AG04449 (cell line): ENCODE measurements around the gene DCAF4.

Experiments used
- CTCF ChIA-PET: fragments of 350-600 bp; formaldehyde crosslinking; extraction: SDS; loops from one replicate; lab custom pipeline; 2021; ENCODE audit warnings: antibody characterized with exemption; lab: Yijun Ruan, JAX
- POLR2A ChIA-PET: fragments of 400-600, 350-600 bp; formaldehyde crosslinking; extraction: SDS; loops from one replicate; lab custom pipeline; 2020; ENCODE audit warnings: antibody characterized with exemption, inconsistent platforms; lab: Yijun Ruan, JAX
- DNase-seq: peaks from one replicate; pipeline ENCODE4 v3.0.0-alpha.2; 2010; ENCODE audit warnings: low read depth, low spot score
- H3K4me3 ChIP-seq: 2 replicates; pipeline ENCODE4 v1.5.1; 2011; ENCODE audit warnings: low read depth, mild to moderate bottlenecking, control low read depth, low read length
- TF ChIP-seq, protein P1 (sequence below): IDR thresholded peaks from one replicate; pipeline ENCODE4 v1.5.1; 2011; ENCODE audit warnings: mild to moderate bottlenecking, moderate library complexity, low read length, control low read depth, inconsistent platforms; ENCODE audit not compliant: insufficient read depth; ENCODE audit errors: missing control alignments

DCAF4 gene

DNA sequence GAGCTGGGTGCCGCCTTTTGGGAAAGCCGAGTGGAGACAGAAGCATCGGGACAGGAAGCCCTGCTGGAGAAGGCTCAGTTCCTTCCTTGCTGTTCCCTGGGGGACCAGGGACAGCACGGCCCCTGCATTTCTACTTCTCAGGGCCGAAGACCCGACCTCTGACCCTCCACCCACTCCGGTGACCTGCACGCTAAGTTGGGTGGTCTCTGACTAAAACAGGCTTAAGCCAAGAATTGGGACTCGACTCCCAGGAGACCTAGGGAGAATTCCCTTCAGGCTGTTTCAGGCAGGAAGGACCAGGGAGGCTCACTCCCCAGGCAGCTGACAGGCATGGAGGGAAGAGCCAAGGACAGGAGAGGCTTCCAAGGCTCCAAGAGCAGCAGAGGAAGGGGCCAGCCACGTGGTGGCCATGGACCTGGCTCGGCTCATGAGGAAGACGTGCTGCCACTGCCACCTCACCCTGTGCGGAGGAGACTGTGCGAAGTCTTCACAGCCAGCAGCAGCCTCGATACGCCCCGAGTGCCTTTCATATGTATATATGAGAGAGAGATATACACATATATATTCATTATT is 43.9 kb downstream of the DCAF4 start:
- no peak overlapping the region for H3K4me3 ChIP-seq
- DNase-seq, result no peak
- POLR2A ChIA-PET, result no interaction called here
- TF ChIP-seq, protein P1, sequence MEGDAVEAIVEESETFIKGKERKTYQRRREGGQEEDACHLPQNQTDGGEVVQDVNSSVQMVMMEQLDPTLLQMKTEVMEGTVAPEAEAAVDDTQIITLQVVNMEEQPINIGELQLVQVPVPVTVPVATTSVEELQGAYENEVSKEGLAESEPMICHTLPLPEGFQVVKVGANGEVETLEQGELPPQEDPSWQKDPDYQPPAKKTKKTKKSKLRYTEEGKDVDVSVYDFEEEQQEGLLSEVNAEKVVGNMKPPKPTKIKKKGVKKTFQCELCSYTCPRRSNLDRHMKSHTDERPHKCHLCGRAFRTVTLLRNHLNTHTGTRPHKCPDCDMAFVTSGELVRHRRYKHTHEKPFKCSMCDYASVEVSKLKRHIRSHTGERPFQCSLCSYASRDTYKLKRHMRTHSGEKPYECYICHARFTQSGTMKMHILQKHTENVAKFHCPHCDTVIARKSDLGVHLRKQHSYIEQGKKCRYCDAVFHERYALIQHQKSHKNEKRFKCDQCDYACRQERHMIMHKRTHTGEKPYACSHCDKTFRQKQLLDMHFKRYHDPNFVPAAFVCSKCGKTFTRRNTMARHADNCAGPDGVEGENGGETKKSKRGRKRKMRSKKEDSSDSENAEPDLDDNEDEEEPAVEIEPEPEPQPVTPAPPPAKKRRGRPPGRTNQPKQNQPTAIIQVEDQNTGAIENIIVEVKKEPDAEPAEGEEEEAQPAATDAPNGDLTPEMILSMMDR, result no peak
- CTCF ChIA-PET, result interaction anchor here (1.7 kb wide), 1 partner anchor 11 kb away, joined by 3 read pairs; no protein-coding TSS in a partner anchor

DNA sequence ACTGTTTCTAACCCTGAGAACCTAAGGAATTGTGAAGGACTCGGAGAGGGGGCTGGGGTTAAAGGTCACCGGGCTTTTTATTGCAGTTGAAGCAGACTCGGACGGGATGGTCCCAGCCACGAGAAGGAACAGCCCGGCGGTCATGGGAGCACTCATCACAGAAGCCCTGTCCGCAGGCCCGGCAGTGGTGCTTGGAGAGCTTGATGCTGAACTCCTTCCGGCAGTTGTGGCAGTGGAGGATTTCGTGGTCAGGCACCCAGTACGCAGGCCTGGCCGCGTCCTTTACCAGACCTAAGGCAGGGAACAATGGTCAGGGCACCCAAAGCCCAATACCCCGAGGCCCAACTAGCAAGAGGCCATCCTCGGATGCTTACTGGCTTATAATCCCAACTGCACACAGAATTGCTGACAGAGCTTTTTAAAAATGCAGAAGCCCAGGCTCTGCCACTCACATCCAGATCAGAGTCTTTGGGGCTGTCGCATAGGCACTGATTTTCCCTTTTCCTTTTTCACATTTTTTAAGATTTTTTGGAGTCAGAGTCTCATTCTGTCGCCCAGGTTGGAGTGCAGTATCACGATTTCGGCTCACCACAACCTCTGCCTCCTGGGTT is 44.7 kb downstream of the DCAF4 start:
- ChIA-PET POLR2A (no interaction called here), CTCF (interaction anchor here (1.1 kb wide), 1 partner anchor 8 kb away, joined by 3 read pairs; no protein-coding TSS in a partner anchor)
- no peak for DNase-seq
- TF ChIP-seq, protein P1, result no peak
- H3K4me3 ChIP-seq, result no peak overlapping the region

DNA sequence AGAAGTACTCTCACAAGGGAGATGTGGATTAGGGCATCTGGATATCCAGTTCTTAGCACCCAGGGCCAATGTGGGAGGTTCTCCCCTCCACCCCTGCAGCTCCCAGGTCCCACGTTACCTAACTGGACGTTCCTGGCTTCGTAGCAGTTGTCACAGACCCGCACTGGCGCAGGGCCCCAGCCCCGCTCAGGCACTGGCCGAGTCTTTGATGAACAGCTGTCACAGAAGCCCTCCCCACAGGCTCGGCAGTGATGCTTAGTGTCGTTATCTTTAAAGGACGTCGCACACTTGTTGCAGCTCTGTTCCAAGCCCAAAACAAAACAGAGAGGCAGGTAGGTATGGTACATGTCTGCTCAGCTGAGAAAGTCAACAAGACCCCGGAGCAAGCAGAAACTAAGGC is 48.4 kb downstream of the DCAF4 start:
- no peak for DNase-seq
- TF ChIP-seq, protein P1, result no peak
- ChIA-PET POLR2A (no interaction called here), CTCF (interaction anchor here (0.8 to 1.6 kb wide), 4 partner anchors 12 to 460 kb away, joined by 3 to 4 read pairs (median 3); no protein-coding TSS in a partner anchor)
- no peak overlapping the region for H3K4me3 ChIP-seq

DNA sequence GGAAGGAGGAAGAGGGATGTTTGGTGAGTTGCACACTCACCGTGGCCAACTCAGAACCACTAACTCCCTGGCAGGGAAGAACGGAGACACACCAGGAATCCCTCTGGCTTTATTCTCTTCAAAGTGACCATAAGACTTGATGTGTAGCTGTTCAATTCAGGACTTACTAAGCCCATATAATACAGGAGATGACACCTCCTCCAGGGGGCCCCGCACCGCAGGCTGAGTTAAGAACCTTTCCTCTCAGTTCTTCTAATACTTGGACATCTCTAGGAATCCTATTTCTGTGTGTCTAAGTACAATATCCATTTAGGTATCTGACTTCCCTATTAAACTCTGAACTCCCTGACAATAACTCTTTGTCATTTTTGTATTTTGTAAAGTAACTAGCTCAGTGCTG is 49.5 kb downstream of the DCAF4 start:
- H3K4me3 ChIP-seq, result no peak overlapping the region
- CTCF ChIA-PET, result interaction anchor here (1.6 kb wide), 1 partner anchor 17 kb away, joined by 3 read pairs; no protein-coding TSS in a partner anchor
- no peak for DNase-seq
- POLR2A ChIA-PET, result no interaction called here
- TF ChIP-seq, protein P1, result no peak

DNA sequence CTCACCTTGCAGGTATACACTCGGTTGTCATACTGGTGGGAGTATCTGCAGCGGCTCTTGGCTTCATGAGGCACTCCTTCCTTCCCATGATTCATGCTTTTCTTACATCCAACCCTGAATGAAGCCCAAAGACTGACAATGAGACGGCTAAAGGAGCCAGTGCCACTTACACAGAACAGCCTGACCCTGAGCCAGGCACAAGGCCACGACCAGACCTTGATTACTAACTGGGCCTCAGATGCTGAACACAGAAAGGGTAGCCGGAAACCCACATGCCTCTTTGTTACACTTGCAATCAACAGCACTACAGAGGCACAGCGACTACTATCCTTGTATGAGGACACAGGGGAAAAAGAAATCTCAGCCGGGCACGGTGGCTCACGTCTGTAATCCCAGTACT is 52.6 kb downstream of the DCAF4 start:
- no peak overlapping the region for H3K4me3 ChIP-seq
- CTCF ChIA-PET, result interaction anchor here (1.5 kb wide), 1 partner anchor 464 kb away, joined by 4 read pairs; no protein-coding TSS in a partner anchor
- no peak for DNase-seq
- TF ChIP-seq, protein P1, result no peak
- POLR2A ChIA-PET, result no interaction called here

DNA sequence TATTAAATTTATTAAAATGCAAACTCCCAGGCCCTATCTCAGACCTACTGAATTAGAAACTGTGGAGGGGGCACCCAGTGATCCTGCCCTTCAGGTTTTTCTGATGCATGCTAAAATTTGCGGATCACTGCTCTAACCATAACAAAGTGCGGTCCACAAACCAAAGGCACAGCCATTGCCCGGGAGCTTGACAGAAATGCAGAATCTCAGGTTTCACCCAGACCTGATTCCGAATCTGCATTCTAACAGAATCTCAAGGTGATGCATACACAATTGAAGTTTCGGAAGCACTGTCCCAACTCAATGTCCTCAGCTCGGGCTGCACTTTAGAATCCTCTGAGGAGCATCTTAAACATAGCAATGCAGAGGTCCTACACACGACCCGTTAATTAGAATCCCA is 54.6 kb downstream of the DCAF4 start:
- H3K4me3 ChIP-seq, result no peak overlapping the region
- TF ChIP-seq, protein P1, result no peak
- ChIA-PET POLR2A (no interaction called here), CTCF (interaction anchor here (1.2 to 2.5 kb wide), 4 partner anchors 17 to 467 kb away, joined by 3 to 13 read pairs (median 4); no protein-coding TSS in a partner anchor)
- no peak for DNase-seq
